ENCODE results near the gene C16orf78.
A peak's percentile ranks its signal among the peaks of the same experiment; 100 is the strongest.

Gene C16orf78

GRCh38 chr16:49398761-49399160 is 25.2 kb downstream of the C16orf78 start:
- DNase-seq = no peak

DNA sequence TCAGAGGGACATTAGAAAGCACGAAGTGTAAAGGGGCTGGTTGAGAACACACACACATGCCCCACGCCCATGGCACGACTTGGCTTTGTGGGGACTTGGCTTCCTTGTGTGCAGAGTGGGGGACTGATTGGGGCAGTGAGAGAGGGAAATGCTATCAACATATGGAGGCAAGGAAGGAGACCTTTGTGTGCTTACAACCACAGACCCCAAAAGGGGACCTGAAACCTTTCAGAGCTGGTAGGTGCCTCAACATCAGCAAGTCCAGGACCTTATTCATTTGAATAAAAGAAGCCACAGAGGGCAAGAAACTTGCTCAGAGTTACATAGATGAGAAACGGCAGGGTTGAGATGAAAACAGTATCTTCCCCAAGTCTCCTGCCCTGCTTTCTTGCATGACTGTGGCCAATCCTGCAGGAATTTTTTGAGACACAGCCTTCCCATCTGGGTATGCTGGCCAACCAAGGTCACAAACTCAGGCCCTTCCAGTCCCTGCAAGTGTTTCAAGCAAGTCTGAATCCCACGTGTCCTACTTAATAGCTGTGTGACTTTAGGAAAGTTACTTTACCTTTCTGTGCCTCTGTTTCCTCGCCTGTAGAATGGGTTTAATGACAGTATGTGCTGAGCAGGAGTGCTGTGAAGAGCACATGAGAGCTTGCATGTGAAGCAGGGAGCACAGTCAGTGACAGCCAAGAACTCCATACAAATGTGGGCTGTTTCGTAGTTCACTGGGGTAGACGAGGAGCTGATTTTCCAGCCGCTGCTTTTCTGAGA is 26.2 kb downstream of the C16orf78 start:
- DNase-seq = no peak

GRCh38 chr16:49400611-49401010 is 27.0 kb downstream of the C16orf78 start:
- no peak for DNase-seq

GRCh38 chr16:49405123-49405522 is 31.5 kb downstream of the C16orf78 start:
- DNase-seq = no peak

DNA sequence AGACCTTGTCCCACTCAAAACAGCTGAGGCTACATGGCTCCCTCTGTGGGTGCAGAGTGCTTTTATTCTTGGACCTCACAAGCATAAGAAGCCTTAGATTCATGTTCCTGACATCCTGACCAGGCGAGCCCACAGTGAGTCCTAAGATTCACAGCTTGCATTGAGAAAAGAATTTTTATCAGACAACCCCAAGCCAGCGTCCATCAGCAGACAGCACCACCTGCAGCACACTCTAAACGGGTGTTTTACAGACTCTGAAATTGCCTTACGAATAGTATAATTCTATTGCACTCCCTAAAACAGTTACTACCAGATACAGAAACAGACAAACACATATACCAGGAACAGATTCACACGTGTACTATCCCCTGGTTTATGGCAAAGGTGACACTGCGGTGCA is 31.9 kb downstream of the C16orf78 start:
- no peak for DNase-seq

DNA sequence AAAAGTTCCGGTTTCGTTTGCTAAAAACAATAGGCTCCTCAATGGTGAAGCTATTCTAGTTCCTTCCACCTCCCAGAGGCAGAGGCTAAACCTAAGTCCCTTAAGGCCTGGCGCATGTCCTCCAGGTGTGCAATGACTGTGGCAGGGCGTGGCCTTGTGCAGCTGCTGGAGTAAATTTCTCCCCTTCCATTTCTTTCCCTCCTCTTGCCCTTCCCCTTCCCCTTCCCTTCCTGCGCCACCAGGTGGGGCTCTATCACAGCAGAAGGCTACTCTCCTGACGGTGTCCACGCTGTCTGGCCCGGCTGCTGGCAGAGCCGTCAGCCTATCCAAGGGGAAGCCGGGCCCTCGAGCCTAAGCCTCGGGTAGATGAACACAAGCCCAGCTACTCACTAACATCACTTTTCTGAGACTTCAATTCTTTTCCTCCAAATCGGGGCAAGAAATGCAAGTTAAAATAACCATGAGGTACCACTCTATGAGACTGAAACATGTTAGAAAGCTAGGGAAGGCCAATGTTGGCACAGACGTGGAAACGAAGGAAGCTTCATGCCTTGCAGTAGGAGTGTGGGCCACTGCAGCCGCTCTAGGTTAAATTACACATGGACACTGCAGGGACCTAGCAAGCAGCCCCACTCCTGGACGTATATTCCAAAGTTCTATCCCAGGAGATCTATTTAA is 34.4 kb downstream of the C16orf78 start:
- peak; percentile 40 for DNase-seq

DNA sequence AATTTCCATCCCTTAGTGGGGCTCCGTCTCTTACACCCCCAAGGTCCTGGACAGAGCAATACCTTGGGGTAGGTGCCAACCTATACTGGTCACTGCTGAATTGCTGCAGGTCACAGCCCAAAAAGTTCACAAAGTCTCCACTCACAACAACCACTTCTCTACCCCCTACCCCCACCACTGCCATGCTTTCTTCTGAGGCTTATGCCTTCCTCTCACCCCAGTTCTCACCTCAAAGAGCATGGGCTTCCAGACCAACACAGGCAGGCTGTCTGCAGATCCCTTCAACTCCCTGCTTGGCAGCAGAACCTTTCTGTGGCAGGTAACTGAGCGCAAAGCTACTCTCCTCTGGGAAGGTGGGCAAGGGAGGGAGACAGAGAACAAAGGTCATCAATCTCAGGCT is 35.5 kb downstream of the C16orf78 start:
- no peak for DNase-seq

GRCh38 chr16:49410226-49410625 is 36.6 kb downstream of the C16orf78 start:
- no peak for DNase-seq

DNA sequence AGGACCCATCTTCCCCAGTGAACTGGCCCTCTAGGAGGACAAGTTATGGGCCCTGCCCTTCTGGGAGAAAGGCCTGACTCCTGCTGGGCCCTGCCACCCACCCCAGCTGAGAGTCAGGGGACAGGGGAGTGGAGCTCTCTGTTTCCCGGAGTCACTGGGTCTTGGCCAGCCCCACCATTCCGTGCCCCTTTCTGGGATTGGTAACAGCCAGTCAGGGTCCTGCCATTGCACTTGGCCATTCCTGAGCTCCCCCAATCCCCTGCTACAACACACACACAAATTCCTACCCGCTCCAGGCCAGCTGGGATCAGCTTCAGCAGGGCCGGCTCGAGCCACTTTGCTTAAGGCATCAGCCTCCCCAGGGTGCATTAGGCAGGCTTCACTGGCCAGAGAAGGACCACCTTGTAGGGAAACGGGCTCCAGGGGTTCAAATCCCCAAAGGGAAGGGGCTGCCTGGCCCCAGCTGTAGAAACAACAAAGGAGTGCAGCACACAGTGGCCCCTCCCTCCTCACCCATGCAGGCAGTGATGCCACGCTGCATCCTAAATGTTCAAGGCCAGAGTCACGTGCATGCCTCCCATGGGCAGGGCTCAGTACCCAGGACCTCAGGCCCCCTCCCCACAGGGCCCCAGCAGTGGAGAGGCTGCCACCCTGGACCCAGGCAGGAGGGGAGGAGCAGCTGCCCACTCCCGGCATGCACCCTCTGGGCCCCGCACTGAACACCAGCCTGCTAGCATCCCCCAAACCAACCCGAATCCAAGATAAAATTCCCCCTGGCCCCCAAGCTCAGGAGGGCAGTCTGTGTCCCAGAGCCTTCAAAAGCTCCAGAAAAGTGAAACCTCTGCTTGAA is 37.7 kb downstream of the C16orf78 start:
- no peak for DNase-seq

DNA sequence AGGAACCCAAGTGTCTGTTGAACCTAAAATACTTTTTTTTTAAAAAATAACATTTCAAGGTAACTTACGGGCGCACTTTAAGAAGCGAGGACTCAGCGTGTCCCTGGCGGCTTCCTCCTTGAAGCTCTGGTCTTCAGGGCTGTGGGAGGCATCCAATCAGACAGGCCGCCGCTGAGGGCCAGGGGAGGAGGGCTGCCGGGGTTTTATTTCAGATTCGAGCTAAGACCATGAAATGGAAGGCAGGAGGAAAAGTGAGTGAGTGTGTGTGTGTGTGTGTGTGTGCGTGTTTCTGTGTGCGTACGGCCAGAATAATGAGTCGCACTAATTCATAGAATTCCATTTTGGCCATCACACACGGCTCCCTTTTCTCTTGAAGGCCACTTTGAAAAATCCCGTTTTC is 41.1 kb downstream of the C16orf78 start:
- DNase-seq = no peak

GRCh38 chr16:49415083-49415482 is 41.5 kb downstream of the C16orf78 start:
- no peak for DNase-seq

DNA sequence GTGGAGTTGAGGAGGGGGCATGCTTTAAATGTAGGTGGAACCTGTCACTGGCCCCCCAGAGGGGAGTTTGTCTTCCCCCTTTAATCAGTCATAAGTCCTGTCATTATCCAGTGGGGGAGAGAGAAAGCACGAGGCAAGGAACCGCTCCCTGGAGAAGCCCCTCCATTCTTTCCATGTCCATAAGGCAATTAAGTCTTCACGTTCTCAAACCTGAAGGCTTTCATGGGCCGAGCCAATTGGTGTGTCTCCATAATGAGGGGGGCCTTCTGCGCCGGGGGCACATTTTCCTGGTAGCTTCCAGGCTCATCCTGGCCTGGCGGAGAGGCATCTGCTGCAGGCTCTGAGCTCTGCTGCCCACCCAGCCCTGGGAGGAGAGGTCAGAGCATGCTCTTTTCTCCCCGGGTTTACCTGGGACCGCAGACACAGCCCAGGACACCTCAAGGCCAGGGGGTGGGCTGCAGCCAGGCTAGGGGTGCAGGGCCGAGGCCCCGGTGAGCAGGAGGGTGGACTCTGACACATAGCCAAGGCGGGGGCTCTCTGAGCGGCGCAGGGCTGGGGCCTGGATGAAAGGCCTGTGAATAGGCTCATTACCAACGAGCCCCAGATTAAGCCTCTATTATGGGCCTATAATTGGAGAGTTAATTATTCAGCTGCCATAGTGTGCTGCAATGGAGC is 42.5 kb downstream of the C16orf78 start:
- DNase-seq = no peak

DNA sequence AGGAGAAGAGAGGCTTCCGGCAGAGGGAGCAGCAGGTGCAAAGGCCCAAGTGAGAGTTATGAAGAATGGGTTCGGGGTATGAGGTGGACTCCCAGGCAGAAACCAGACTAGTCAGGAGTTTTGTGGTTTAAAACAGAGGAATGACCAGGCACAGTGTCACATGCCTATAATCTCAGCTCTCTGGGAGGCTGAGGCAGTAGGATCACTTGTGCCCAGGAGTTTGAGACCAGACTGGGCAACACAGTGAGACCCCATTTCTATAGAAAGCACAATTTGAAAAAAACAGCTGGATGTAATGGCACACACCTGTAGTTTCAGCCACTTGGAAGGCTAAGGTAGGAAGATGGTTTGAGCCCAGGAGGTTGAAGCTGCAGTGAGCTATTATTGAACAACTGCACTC is 43.8 kb downstream of the C16orf78 start:
- no peak for DNase-seq

DNA sequence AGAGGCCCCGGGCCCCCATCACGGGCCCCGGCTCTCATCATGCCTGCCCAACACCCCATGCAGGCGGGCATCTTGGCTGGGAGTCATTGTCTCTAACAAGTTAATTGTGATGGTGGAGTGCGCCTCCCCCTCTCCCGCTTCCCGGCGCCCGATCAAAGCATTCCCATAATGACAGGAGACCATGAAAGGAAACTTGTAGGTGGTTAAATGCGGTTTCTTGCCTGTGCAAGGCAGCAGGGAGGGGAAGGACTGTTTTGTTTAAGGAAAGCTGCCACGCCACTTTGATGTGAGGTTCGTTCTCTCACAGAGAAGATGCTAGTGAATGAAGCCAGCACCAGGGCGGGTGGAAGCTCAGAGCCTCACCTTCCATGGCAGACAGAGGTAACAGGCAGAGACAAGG is 45.4 kb downstream of the C16orf78 start:
- no peak for DNase-seq

DNA sequence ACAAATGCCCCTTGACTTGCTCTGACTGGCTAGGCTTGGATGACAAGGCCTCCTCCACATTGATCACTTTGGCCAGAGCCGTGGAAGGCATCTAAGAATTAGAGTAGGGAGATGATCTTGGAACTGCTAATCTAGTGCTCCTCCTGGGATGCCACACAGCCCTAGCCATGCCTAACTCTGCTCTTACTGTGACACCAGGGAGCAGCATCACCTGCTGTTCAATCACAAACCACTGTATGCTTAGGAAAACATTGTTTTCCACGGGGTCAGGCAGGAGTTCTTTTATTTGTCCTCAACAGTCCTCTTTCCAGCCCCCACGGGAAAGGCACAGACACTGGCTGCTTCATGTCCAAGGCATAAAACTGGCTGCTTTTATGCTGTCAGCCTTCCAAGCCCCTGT is 46.3 kb downstream of the C16orf78 start:
- DNase-seq = no peak

GRCh38 chr16:49422896-49423295 is 49.3 kb downstream of the C16orf78 start:
- DNase-seq = no peak

GRCh38 chr16:49424961-49425360 is 51.4 kb downstream of the C16orf78 start:
- DNase-seq = no peak

DNA sequence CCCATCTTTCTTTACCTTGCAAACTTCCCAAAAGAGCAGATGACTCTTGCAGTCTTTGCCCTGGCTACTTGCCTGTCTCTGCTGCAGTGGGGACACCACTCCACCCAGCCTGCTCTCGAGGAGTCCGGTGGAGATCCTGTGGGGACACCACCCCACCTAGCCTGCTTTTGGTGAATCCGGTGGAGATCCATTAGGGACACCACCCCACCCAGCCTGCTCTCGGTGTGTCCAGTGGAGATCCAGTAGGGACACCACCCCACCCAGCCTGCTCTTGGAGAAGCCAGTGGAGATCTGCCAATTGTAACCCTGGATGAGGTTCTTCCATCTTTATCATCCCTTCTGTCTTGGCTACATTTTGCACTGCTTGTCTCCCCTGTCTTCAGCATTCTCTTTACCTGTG is 54.2 kb downstream of the C16orf78 start:
- DNase-seq = no peak

DNA sequence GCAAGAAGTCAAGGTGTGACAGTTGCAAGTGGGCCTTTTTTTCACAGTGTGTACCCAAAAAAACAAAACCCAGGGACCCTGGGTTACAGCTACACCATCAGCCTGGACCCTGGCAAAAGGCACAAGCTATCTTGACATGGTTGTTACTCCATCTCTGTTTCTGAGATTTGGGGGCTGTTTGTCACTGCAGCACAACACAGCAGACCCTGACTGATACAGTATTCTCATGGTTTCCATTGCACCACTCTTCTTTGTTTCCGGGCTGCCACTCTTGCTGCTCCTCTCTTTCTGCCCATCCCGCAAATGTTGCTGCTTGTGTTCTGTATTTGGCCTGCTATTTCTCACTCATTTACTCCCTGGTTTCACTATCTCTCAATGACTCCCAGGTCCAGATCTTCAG is 55.2 kb downstream of the C16orf78 start:
- no peak for DNase-seq

- no peak for DNase-seq
These were observed 57.4 kb downstream of the C16orf78 start for GRCh38 chr16:49431040-49431439.

DNA sequence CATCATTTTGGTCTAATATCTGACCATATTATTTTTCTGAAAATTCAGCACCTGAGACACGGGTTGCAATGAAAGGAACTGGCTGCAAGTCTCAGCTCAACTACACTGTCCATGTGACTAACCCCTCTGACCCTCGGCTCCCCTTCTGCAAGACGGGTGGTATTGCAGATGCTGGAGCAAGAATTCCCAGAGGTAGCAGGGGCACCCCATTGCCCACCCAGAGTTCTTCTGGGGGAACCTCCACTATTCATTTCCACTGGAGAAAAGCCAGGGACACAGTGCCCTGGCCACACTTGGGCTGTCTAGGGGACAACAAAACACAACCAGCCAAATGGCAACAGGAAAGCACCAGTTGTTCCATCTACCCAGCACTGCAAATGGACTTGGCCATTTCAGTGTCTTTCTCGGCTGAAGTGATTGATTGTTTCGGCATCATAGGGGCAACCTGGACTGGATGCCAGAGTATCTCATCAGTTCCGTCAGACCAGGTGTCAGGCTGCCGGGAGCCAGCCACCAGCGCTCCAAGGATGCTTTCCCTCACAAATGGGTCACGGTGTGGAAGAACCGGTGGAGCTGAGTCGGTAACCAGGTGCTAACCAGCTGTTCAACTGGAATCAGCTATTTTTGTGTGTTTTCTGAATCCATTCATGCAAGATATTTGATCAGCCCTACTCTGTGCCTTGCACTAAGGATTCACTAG is 58.1 kb downstream of the C16orf78 start:
- no peak for DNase-seq

GRCh38 chr16:49434733-49435132 is 61.1 kb downstream of the C16orf78 start:
- DNase-seq = no peak

DNA sequence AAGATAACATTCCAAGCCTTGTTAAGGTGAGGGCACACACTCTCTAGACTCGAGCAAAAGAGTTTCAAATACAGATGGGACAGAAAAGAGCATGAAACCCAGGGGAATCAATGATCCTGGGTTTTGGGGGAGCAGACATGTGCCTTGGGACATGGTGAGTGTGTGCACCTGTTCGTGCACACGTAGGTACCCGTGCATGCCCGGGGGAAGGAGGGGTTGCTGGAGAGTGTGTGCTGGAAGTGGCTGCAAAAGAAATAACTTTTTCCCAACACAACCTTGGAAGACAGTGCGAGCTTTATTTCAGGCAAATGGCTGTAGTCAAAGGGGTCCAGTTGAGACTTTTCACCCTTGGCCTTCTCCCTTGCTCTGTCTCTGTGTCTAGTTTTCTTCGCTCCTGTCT is 62.6 kb downstream of the C16orf78 start:
- DNase-seq = no peak
